ENCODE results near the gene KLHL3.

GRCh38 chr5:137714494-137714893 lies 21.4 kb downstream of the KLHL3 start:
- TF ChIP-seq EZH2 (IDR thresholded peaks at IDR 0.05): no peak
- no peak for TF ChIP-seq POLR2AphosphoS5 (IDR thresholded peaks at IDR 0.05; ENCODE audit: borderline replicate concordance, low read depth, low read length)
- no peak for TF ChIP-seq FOXP2 (optimal IDR thresholded peaks at IDR 0.05; ENCODE audit: control extremely low read depth, extremely low read length, insufficient read depth)
